Glutamatergic neuron (in vitro differentiated cells): ENCODE results near the gene MS4A15. TPM values are rescaled to one million over a fixed set of nuclear protein-coding genes. Genes with fewer than 3 reads are reported as not detected.
"Not testable (repeated sequence)": the region's sequence is repeated elsewhere in the genome, so short reads cannot be mapped to it uniquely, and the experiment has no call there.

Experiments
- DNase-seq: peaks from one replicate; pipeline ENCODE4 v3.0.0; 2022
- H3K27ac Mint-ChIP-seq: one replicate; pipeline ENCODE4 v1.8.0; 2020; ENCODE audit warnings: mild to moderate bottlenecking, mixed read lengths, inconsistent platforms; ENCODE audit not compliant: unreplicated experiment
- H3K27me3 Mint-ChIP-seq: one replicate; pipeline ENCODE4 v1.8.0; 2020; ENCODE audit warnings: mild to moderate bottlenecking, moderate library complexity, mixed read lengths, inconsistent platforms; ENCODE audit not compliant: unreplicated experiment
- H3K36me3 Mint-ChIP-seq: one replicate; pipeline ENCODE4 v1.8.0; 2020; ENCODE audit warnings: mild to moderate bottlenecking, mixed read lengths, inconsistent platforms; ENCODE audit not compliant: unreplicated experiment
- H3K4me1 Mint-ChIP-seq: one replicate; pipeline ENCODE4 v1.8.0; 2020; ENCODE audit warnings: mild to moderate bottlenecking, low read depth, mixed read lengths, inconsistent platforms; ENCODE audit not compliant: unreplicated experiment
- H3K4me3 Mint-ChIP-seq: one replicate; pipeline ENCODE4 v1.8.0; 2020; ENCODE audit warnings: mild to moderate bottlenecking, mixed read lengths, inconsistent platforms; ENCODE audit not compliant: unreplicated experiment
- H3K9me3 Mint-ChIP-seq: one replicate; pipeline ENCODE4 v1.8.0; 2020; ENCODE audit warnings: mild to moderate bottlenecking, moderate library complexity, mixed read lengths, inconsistent platforms; ENCODE audit not compliant: unreplicated experiment
- CTCF ChIP-seq: fragments of 200-600 bp; sonication (generic); IDR thresholded peaks from one replicate; pipeline ENCODE4 v1.5.0; 2021; ENCODE audit not compliant: partially characterized antibody, unreplicated experiment
- total RNA-seq: library from RNA; stranded (reverse); fragmentation: NEBNext Ultra II Directional; extraction: Animal tissue kit (Norgen Biotek cat#: 25700); gene quantifications from one replicate; pipeline ENCODE4 v1.2.1, GENCODE V29; 2021; ENCODE audit not compliant: unreplicated experiment

MS4A15 gene
- total RNA-seq, 1 donor from 2014 or later: not detected

GRCh38 chr11:60748821-60749220 lies 7.8 kb upstream of the MS4A15 start:
- no peak overlapping the region for H3K4me3 Mint-ChIP-seq
- H3K27ac Mint-ChIP-seq: no peak overlapping the region
- no peak for TF ChIP-seq CTCF
- H3K27me3 Mint-ChIP-seq: peaks cover 6% of the 10 kb centered on the region
- DNase-seq: no peak
- H3K36me3 Mint-ChIP-seq: peaks cover 4% of the 10 kb centered on the region
- H3K4me1 Mint-ChIP-seq: no peaks in the 10 kb centered on the region
- peaks cover 11% of the 10 kb centered on the region for H3K9me3 Mint-ChIP-seq

- no peak overlapping the region for H3K27ac Mint-ChIP-seq
- TF ChIP-seq CTCF: no peak
- peaks cover 6% of the 10 kb centered on the region for H3K9me3 Mint-ChIP-seq
- H3K36me3 Mint-ChIP-seq: no peaks in the 10 kb centered on the region
- H3K4me3 Mint-ChIP-seq: no peak overlapping the region
- H3K4me1 Mint-ChIP-seq: no peaks in the 10 kb centered on the region
- DNase-seq: no peak
- peaks cover 6% of the 10 kb centered on the region for H3K27me3 Mint-ChIP-seq
These were observed 5.8 kb upstream of the MS4A15 start for GRCh38 chr11:60750911-60751310.

GRCh38 chr11:60753309-60753708 lies 3.4 kb upstream of the MS4A15 start:
- TF ChIP-seq CTCF: no peak
- no peaks in the 10 kb centered on the region for H3K4me1 Mint-ChIP-seq
- H3K36me3 Mint-ChIP-seq: no peaks in the 10 kb centered on the region

GRCh38 chr11:60754887-60755286 lies 1.8 kb upstream of the MS4A15 start:
- Mint-ChIP-seq H3K36me3 (no peaks in the 10 kb centered on the region), H3K4me1 (no peaks in the 10 kb centered on the region), H3K9me3 (peaks cover 2% of the 10 kb centered on the region), H3K27me3 (peaks cover 6% of the 10 kb centered on the region), H3K27ac (no peak overlapping the region), H3K4me3 (no peak overlapping the region)
- no peak for TF ChIP-seq CTCF
- DNase-seq: no peak

More at GRCh38 chr11:60753309-60753708, 3.4 kb upstream of the MS4A15 start:
- Mint-ChIP-seq H3K27ac (no peak overlapping the region), H3K27me3 (peaks cover 6% of the 10 kb centered on the region), H3K4me3 (no peak overlapping the region), H3K9me3 (peaks cover 2% of the 10 kb centered on the region)
- DNase-seq: no peak

GRCh38 chr11:60757231-60757800 lies 649 bp downstream of the MS4A15 start:
- H3K9me3 Mint-ChIP-seq: no peaks in the 10 kb centered on the region
- no peak for TF ChIP-seq CTCF
- H3K4me3 Mint-ChIP-seq: no peak overlapping the region

GRCh38 chr11:60758671-60759070 lies 2.0 kb downstream of the MS4A15 start:
- not testable (repeated sequence) for H3K4me1 Mint-ChIP-seq, H3K4me3 Mint-ChIP-seq, H3K27me3 Mint-ChIP-seq, H3K27ac Mint-ChIP-seq, H3K36me3 Mint-ChIP-seq, DNase-seq, H3K9me3 Mint-ChIP-seq

More at GRCh38 chr11:60757231-60757800, 649 bp downstream of the MS4A15 start:
- peaks cover 4% of the 10 kb centered on the region for H3K27me3 Mint-ChIP-seq
- no peaks in the 10 kb centered on the region for H3K36me3 Mint-ChIP-seq
- no peak for DNase-seq
- no peak overlapping the region for H3K27ac Mint-ChIP-seq
- no peaks in the 10 kb centered on the region for H3K4me1 Mint-ChIP-seq

GRCh38 chr11:60759438-60760225 lies 3.0 kb downstream of the MS4A15 start:
- DNase-seq, H3K9me3 Mint-ChIP-seq, H3K27me3 Mint-ChIP-seq, H3K4me3 Mint-ChIP-seq, H3K27ac Mint-ChIP-seq, H3K36me3 Mint-ChIP-seq, H3K4me1 Mint-ChIP-seq: not testable (repeated sequence)
